ENCODE results near the gene DPCD. TPM values are rescaled to one million over a fixed set of nuclear protein-coding genes. Genes with fewer than 3 reads are reported as not detected.
A peak's percentile ranks its signal among the peaks of the same experiment; 100 is the strongest.

Gene DPCD
- total and polyA plus RNA-seq, 12 donors, result 12.9 to 46.8 (median 25.6) TPM

GRCh38 chr10:101615525-101616116 is 27.5 kb downstream of the DPCD start:
- no peak overlapping the region for H3K27ac ChIP-seq
- DNase-seq (no peak), ATAC-seq (no peak)
- no peaks in the 10 kb centered on the region for H3K27me3 ChIP-seq
- peaks cover 0 to 83% (median 16%) of the 10 kb centered on the region in 9 donors for H3K36me3 ChIP-seq
- 95 to 97% methylated on average over 5 of the region's 5 CpGs for WGBS, 2 donors
- intact Hi-C loops (cut with DNase I), result no loop called here
- TF ChIP-seq CTCF (IDR thresholded peaks at IDR 0.05), result no peak
- peaks cover 0 to 11% (median 4%) of the 10 kb centered on the region in 9 donors for H3K4me1 ChIP-seq
- H3K4me3 ChIP-seq, result no peak overlapping the region
- H3K9me3 ChIP-seq, result no peaks in the 10 kb centered on the region

GRCh38 chr10:101616415-101617101 is 28.4 kb downstream of the DPCD start:
- peak in 1 of 2 donors; percentile 22 for DNase-seq
- TF ChIP-seq CTCF (IDR thresholded peaks at IDR 0.05), result no peak
- Histone ChIP-seq H3K27me3 (no peaks in the 10 kb centered on the region), H3K36me3 (peaks cover 0 to 83% (median 8%) of the 10 kb centered on the region in 9 donors), H3K9me3 (no peaks in the 10 kb centered on the region), H3K27ac (no peak overlapping the region), H3K4me3 (no peak overlapping the region), H3K4me1 (peaks cover 0 to 10% (median 4%) of the 10 kb centered on the region in 9 donors)
- 59 to 63% methylated on average over 9 of the region's 9 CpGs for WGBS, 2 donors
- intact Hi-C loops (cut with DNase I), result no loop called here
- ATAC-seq, result peak in 2 of 8 donors; percentile 39 to 58

- Histone ChIP-seq H3K4me1 (peaks cover 0 to 10% (median 4%) of the 10 kb centered on the region in 9 donors), H3K9me3 (no peaks in the 10 kb centered on the region), H3K36me3 (peaks cover 0 to 83% (median 5%) of the 10 kb centered on the region in 9 donors), H3K27me3 (no peaks in the 10 kb centered on the region), H3K27ac (no peak overlapping the region), H3K4me3 (no peak overlapping the region)
- 84 to 85% methylated on average over 8 of the region's 8 CpGs for WGBS, 2 donors
- intact Hi-C loops (cut with DNase I), result no loop called here
- DNase-seq, result no peak
- ATAC-seq, result no peak
- TF ChIP-seq CTCF (IDR thresholded peaks at IDR 0.05), result no peak
These were observed 29.1 kb downstream of the DPCD start for GRCh38 chr10:101617102-101617823.

GRCh38 chr10:101617824-101618568 is 29.9 kb downstream of the DPCD start:
- intact Hi-C loops (cut with DNase I), result no loop called here

More at GRCh38 chr10:101617824-101618568, 29.9 kb downstream of the DPCD start:
- H3K4me1 ChIP-seq, result peaks cover 0 to 10% (median 4%) of the 10 kb centered on the region in 9 donors
- DNase-seq, result no peak
- no peak for ATAC-seq
- H3K4me3 ChIP-seq, result no peak overlapping the region
- no peak overlapping the region for H3K27ac ChIP-seq
- no peaks in the 10 kb centered on the region for H3K27me3 ChIP-seq
- TF ChIP-seq CTCF (IDR thresholded peaks at IDR 0.05), result no peak
- WGBS, 2 donors, result 89 to 91% methylated on average over 4 of the region's 4 CpGs
- H3K36me3 ChIP-seq, result peaks cover 0 to 87% (median 6%) of the 10 kb centered on the region in 9 donors
- no peaks in the 10 kb centered on the region for H3K9me3 ChIP-seq

All from heart right ventricle (tissue), 16 donors.